Neural cell (in vitro differentiated cells): Measurements from ENCODE around the gene COG6. TPM values are rescaled to one million over a fixed set of nuclear protein-coding genes. Genes with fewer than 3 reads are reported as not detected.

Source experiments
- H2AFZ ChIP-seq: fragments of 200-600, 300-800 bp; sonication (generic), shearing (Covaris generic); 2 replicates; pipeline ENCODE4 v1.6.0; 2014; ENCODE audit warnings: low read depth, mild to moderate bottlenecking, antibody characterized with exemption, low read length, moderate library complexity
- H3F3A ChIP-seq: fragments of 200-600 bp; shearing (Covaris generic); 2 replicates; pipeline ENCODE4 v1.6.1; 2016; ENCODE audit warnings: mild to moderate bottlenecking, moderate library complexity, mixed read lengths, antibody characterized with exemption, low read length; ENCODE audit not compliant: insufficient read depth, poor library complexity, severe bottlenecking
- H3K27ac ChIP-seq: fragments of 200-600, 300-800 bp; sonication (generic), shearing (Covaris generic); 2 replicates; pipeline ENCODE4 v1.5.1; 2014; ENCODE audit warnings: mild to moderate bottlenecking, low read length, moderate library complexity
- H3K27me3 ChIP-seq: fragments of 300-800, 200-600 bp; sonication (generic), shearing (Covaris generic); 2 replicates; pipeline ENCODE4 v1.6.0; 2014; ENCODE audit warnings: mild to moderate bottlenecking, low read depth, low read length, moderate library complexity; ENCODE audit not compliant: insufficient read depth
- H3K36me3 ChIP-seq: fragments of 300-800, 200-600 bp; sonication (generic), shearing (Covaris generic); 2 replicates; pipeline ENCODE4 v1.5.1; 2014; ENCODE audit warnings: mild to moderate bottlenecking, antibody characterized with exemption, low read length, moderate library complexity; ENCODE audit not compliant: insufficient read depth
- H3K4me2 ChIP-seq: fragments of 300-800, 200-600 bp; sonication (generic), shearing (Covaris generic); 2 replicates; pipeline ENCODE4 v1.6.0; 2014; ENCODE audit warnings: mild to moderate bottlenecking, low read length
- H3K4me3 ChIP-seq: fragments of 300-800, 200-600 bp; sonication (generic), shearing (Covaris generic); 2 replicates; pipeline ENCODE4 v1.5.1; 2014; ENCODE audit warnings: mild to moderate bottlenecking, low read length, moderate library complexity
- H3K79me2 ChIP-seq: fragments of 200-600 bp; shearing (Covaris generic); replicated peaks from 2 replicates; pipeline ENCODE4 v1.6.0; 2014; ENCODE audit warnings: mild to moderate bottlenecking, low read length, moderate library complexity; ENCODE audit not compliant: insufficient read depth
- H3K9ac ChIP-seq: fragments of 300-800, 200-600 bp; sonication (generic), shearing (Covaris generic); 2 replicates; pipeline ENCODE4 v1.6.1; 2016; ENCODE audit warnings: mild to moderate bottlenecking, low read length, mixed read lengths
- H3K9me2 ChIP-seq: fragments of 200-600 bp; shearing (Covaris generic); 2 replicates; pipeline ENCODE4 v1.6.1; 2016; ENCODE audit warnings: mild to moderate bottlenecking, low read length, mixed read lengths; ENCODE audit not compliant: insufficient read depth
- H3K9me3 ChIP-seq: fragments of 200-600, 300-800 bp; sonication (generic), shearing (Covaris generic); 2 replicates; pipeline ENCODE4 v1.6.1; 2016; ENCODE audit warnings: mild to moderate bottlenecking, mixed run types, low read length, moderate library complexity, mixed read lengths
- H4K20me1 ChIP-seq: fragments of 200-600 bp; shearing (Covaris generic); 2 replicates; pipeline ENCODE4 v1.6.1; 2016; ENCODE audit warnings: mild to moderate bottlenecking, mixed run types; ENCODE audit not compliant: insufficient read depth
- CTCF ChIP-seq: fragments of 450-650 bp; IDR thresholded peaks from 2 replicates; pipeline ENCODE4 v1.5.1; 2014; ENCODE audit warnings: antibody characterized with exemption, mild to moderate bottlenecking, moderate library complexity; ENCODE audit not compliant: poor library complexity, severe bottlenecking
- EP300 ChIP-seq: fragments of 450-650 bp; conservative IDR thresholded peaks from 2 replicates; pipeline ENCODE4 v1.6.1; 2014; ENCODE audit warnings: antibody characterized with exemption, mild to moderate bottlenecking, moderate library complexity; ENCODE audit not compliant: poor library complexity, severe bottlenecking
- EZH2 ChIP-seq: fragments of 200-600, 300-800 bp; shearing (Covaris generic), sonication (generic); IDR thresholded peaks from 2 replicates; pipeline ENCODE4 v1.6.1; 2014; ENCODE audit warnings: antibody characterized with exemption, low read length, borderline replicate concordance, mild to moderate bottlenecking; ENCODE audit not compliant: insufficient read depth, poor library complexity, severe bottlenecking
- MXI1 ChIP-seq: fragments of 450-650 bp; conservative IDR thresholded peaks from 2 replicates; pipeline ENCODE4 v1.6.1; 2014; ENCODE audit warnings: antibody characterized with exemption, mild to moderate bottlenecking; ENCODE audit not compliant: poor library complexity, severe bottlenecking
- POLR2AphosphoS5 ChIP-seq: IDR thresholded peaks from 2 replicates; pipeline ENCODE4 v1.6.1; 2012
- RAD21 ChIP-seq: fragments of 450-650 bp; conservative IDR thresholded peaks from 2 replicates; pipeline ENCODE4 v1.6.1; 2014; ENCODE audit warnings: antibody characterized with exemption, mild to moderate bottlenecking, moderate library complexity
- REST ChIP-seq: IDR thresholded peaks from 2 replicates; pipeline ENCODE4 v1.6.1; 2012; ENCODE audit warnings: borderline replicate concordance
- SMC3 ChIP-seq: fragments of 450-650 bp; conservative IDR thresholded peaks from 2 replicates; pipeline ENCODE4 v1.6.1; 2014; ENCODE audit warnings: antibody characterized with exemption, mild to moderate bottlenecking, moderate library complexity; ENCODE audit not compliant: poor library complexity
- TAF1 ChIP-seq: IDR thresholded peaks from 2 replicates; pipeline ENCODE4 v1.6.1; 2012; ENCODE audit warnings: low read depth
- polyA plus RNA-seq: library from polyadenylated mRNA; depleted of rRNA; stranded (reverse); fragments of >200 nt; gene quantifications from 2 replicates; pipeline ENCODE4 v1.2.3, GENCODE V29; 2014

COG6 gene
- polyA plus RNA-seq, 1 donor from 2014 or later, result 23.1 TPM

- peaks cover 8% of the 10 kb centered on the region for H3K36me3 ChIP-seq
- H3K4me2 ChIP-seq, result no peak overlapping the region
- H3K27me3 ChIP-seq, result no peaks in the 10 kb centered on the region
- no peak overlapping the region for H3K27ac ChIP-seq
- no peak overlapping the region for H3K4me3 ChIP-seq
- TF ChIP-seq SMC3, result no peak
- no peak for TF ChIP-seq RAD21
- no peak for TF ChIP-seq REST
- no peak for TF ChIP-seq EZH2
- TF ChIP-seq POLR2AphosphoS5, result no peak
- TF ChIP-seq CTCF, result no peak
- no peak for TF ChIP-seq MXI1
- no peak for TF ChIP-seq TAF1
- TF ChIP-seq EP300, result no peak
- no peaks in the 10 kb centered on the region for H3K9me3 ChIP-seq
- H3F3A ChIP-seq, result no peaks in the 10 kb centered on the region
- no peak overlapping the region for H2AFZ ChIP-seq
- H3K9ac ChIP-seq, result no peak overlapping the region
- no peaks in the 10 kb centered on the region for H3K9me2 ChIP-seq
- H3K79me2 ChIP-seq, result no peaks in the 10 kb centered on the region
- H4K20me1 ChIP-seq, result no peaks in the 10 kb centered on the region
These were observed 20.4 kb downstream of the COG6 start for GRCh38 chr13:39675904-39676303.

GRCh38 chr13:39676315-39676876 is 20.9 kb downstream of the COG6 start:
- Histone ChIP-seq H3K79me2 (no peaks in the 10 kb centered on the region), H3K4me2 (no peak overlapping the region), H3K27ac (no peak overlapping the region), H4K20me1 (no peaks in the 10 kb centered on the region), H3K4me3 (no peak overlapping the region), H3F3A (no peaks in the 10 kb centered on the region), H3K9me2 (no peaks in the 10 kb centered on the region), H3K36me3 (peaks cover 8% of the 10 kb centered on the region), H3K27me3 (no peaks in the 10 kb centered on the region), H3K9me3 (no peaks in the 10 kb centered on the region), H3K9ac (no peak overlapping the region), H2AFZ (no peak overlapping the region)
- TF ChIP-seq SMC3 (peak; percentile 72), EP300 (no peak), RAD21 (peak; percentile 70), CTCF (peak; percentile 68), MXI1 (no peak)
